Prostate gland (tissue), 2 donors: ENCODE results near the gene EDDM13.

Experiments
- CTCF ChIP-seq, 4 experiments: fragments of 200-600 bp in 2 of 4; fragments of 450-650 bp in 2 of 4; sonication (generic) in 2 of 4; IDR thresholded peaks; 1 replicate in 3 of 4; 2 replicates in 1 of 4; pipeline ENCODE4 v1.5.1; 2016 to 2019; ENCODE audit warnings: antibody characterized with exemption in 4 of 4, mild to moderate bottlenecking in 2 of 4, moderate library complexity in 2 of 4
- POLR2A ChIP-seq: fragments of 450-650 bp; IDR thresholded peaks from one replicate; pipeline ENCODE4 v1.6.1; 2016; ENCODE audit warnings: antibody characterized with exemption, mild to moderate bottlenecking

- TF ChIP-seq CTCF (IDR thresholded peaks at IDR 0.05) (no peak), POLR2A (no peak)
Measured at GRCh38 chr19:56306016-56306415, 33.5 kb downstream of the EDDM13 start.
